ENCODE data around the gene DNHD1.

The DNHD1 gene

GRCh38 chr11:6458352-6459098, 38.6 kb upstream of the DNHD1 start:
- no peaks in the 10 kb centered on the region for H3K27me3 ChIP-seq (ENCODE audit: insufficient read depth, insufficient read length)
- no peak overlapping the region for H3K9ac ChIP-seq (ENCODE audit: insufficient read length, low read depth)
- no peak for TF ChIP-seq YY1 (IDR thresholded peaks at IDR 0.05; ENCODE audit: insufficient read depth, insufficient read length)
- no peak for TF ChIP-seq SUZ12 (IDR thresholded peaks at IDR 0.05; ENCODE audit: extremely low read depth, insufficient read depth, insufficient read length)
- no peak for TF ChIP-seq ZNF274 (IDR thresholded peaks at IDR 0.05; ENCODE audit: low read depth, low read length)
- H3K4me3 ChIP-seq (ENCODE audit: insufficient read length, low read depth), result no peak overlapping the region
- peaks cover 38% of the 10 kb centered on the region for H3K36me3 ChIP-seq (ENCODE audit: insufficient read depth, insufficient read length, low read length)
- H3K4me1 ChIP-seq (ENCODE audit: insufficient read depth, insufficient read length), result no peaks in the 10 kb centered on the region
- DNase-seq (ENCODE audit: low read depth, low spot score), result no peak
- no peaks in the 10 kb centered on the region for H3K9me3 ChIP-seq (ENCODE audit: insufficient read depth, low read length)

DNA sequence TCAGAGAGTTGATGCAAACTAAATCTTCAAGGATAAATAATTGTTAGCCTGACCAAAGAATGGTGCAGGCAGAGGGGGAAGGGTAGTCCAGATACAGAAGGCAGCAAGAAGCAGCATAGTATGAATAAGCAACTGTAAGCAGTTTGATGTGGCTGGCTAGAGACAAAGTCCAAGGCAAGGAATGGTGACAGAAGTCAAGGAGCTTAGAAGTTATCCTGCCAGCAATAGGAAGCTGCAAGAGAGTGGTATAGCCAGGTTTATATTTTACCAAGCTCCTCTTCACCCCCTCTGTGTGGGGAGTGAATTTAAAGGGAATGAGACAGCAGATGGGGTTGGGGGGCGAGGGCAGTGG, 38.0 kb upstream of the DNHD1 start:
- H3K9ac ChIP-seq (ENCODE audit: insufficient read length, low read depth), result no peak overlapping the region
- H3K36me3 ChIP-seq (ENCODE audit: insufficient read depth, insufficient read length, low read length), result peaks cover 41% of the 10 kb centered on the region
- H3K4me3 ChIP-seq (ENCODE audit: insufficient read length, low read depth), result no peak overlapping the region
- H3K27me3 ChIP-seq (ENCODE audit: insufficient read depth, insufficient read length), result no peaks in the 10 kb centered on the region
- no peaks in the 10 kb centered on the region for H3K9me3 ChIP-seq (ENCODE audit: insufficient read depth, low read length)
- H3K4me1 ChIP-seq (ENCODE audit: insufficient read depth, insufficient read length), result no peaks in the 10 kb centered on the region
- TF ChIP-seq YY1 (IDR thresholded peaks at IDR 0.05; ENCODE audit: insufficient read depth, insufficient read length) (no peak), ZNF274 (IDR thresholded peaks at IDR 0.05; ENCODE audit: low read depth, low read length) (no peak), SUZ12 (IDR thresholded peaks at IDR 0.05; ENCODE audit: extremely low read depth, insufficient read depth, insufficient read length) (no peak)
- DNase-seq (ENCODE audit: low read depth, low spot score), result no peak

DNA sequence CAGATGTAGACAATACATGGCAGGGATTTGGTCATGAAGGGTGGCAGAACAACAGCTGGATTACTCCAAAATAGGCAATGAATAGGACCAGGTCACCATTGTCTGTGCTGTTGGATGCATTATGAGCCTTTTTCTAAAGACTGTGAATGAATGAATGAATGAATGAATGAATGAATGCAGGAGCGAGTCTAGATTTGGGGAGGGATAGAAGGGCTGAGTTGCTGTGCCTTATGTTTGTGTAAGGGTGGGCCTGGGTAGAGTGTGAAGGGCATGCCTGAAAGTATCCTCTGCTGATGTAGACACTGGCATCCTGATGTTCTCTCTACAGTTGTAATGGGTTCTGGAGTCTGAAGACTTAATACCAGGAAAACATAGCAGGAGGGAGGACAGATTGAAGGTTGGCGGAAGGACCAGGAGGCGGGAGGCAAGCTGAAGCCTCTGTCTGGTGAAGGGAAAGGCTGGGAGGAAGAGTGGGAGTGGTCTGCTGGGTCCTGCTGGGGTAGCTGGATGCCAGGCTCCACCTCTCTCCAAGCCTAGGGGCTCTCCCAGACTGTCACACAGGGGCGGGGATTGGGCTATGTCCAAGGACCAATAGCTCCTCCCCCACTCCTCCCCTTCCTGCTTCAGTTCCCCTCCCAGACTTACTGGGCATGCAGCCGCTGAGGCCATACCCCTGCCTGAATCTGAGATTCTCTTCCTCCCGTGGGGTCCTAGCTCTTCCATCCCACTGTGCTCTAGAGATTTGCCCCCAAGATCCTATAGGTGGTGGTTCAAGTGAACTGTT, 28.2 kb upstream of the DNHD1 start:
- Histone ChIP-seq H3K9me3 (ENCODE audit: insufficient read depth, low read length) (no peaks in the 10 kb centered on the region), H3K36me3 (ENCODE audit: insufficient read depth, insufficient read length, low read length) (peaks cover 8% of the 10 kb centered on the region), H3K27me3 (ENCODE audit: insufficient read depth, insufficient read length) (peaks cover 11% of the 10 kb centered on the region), H3K4me3 (ENCODE audit: insufficient read length, low read depth) (no peak overlapping the region), H3K9ac (ENCODE audit: insufficient read length, low read depth) (no peak overlapping the region), H3K4me1 (ENCODE audit: insufficient read depth, insufficient read length) (peaks cover 5% of the 10 kb centered on the region)
- DNase-seq (ENCODE audit: low read depth, low spot score), result peak; percentile 89
- no peak for TF ChIP-seq YY1 (IDR thresholded peaks at IDR 0.05; ENCODE audit: insufficient read depth, insufficient read length)
- TF ChIP-seq ZNF274 (IDR thresholded peaks at IDR 0.05; ENCODE audit: low read depth, low read length), result no peak
- no peak for TF ChIP-seq SUZ12 (IDR thresholded peaks at IDR 0.05; ENCODE audit: extremely low read depth, insufficient read depth, insufficient read length)

DNA sequence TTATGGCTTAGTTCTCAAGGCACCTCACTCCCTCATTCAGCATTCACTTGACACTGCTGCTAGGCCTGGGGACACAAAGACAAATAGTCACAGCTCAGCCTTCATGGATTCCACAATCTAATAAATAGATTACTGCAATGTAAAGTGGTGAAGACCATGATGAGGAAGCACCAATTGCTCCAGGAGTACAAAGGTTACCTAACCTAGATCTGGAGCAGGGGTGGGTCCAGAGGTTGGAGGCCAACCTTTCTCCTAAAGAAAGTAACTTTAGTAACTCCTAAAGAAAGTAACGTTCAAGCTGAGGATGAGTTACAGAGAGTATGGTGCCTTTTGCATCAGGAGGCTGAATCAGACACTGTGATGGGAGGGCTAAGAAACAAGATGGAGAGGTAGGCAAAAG, 27.5 kb upstream of the DNHD1 start:
- no peak for TF ChIP-seq YY1 (IDR thresholded peaks at IDR 0.05; ENCODE audit: insufficient read depth, insufficient read length)
- Histone ChIP-seq H3K4me1 (ENCODE audit: insufficient read depth, insufficient read length) (peaks cover 5% of the 10 kb centered on the region), H3K9me3 (ENCODE audit: insufficient read depth, low read length) (no peaks in the 10 kb centered on the region), H3K9ac (ENCODE audit: insufficient read length, low read depth) (no peak overlapping the region), H3K27me3 (ENCODE audit: insufficient read depth, insufficient read length) (peaks cover 11% of the 10 kb centered on the region), H3K36me3 (ENCODE audit: insufficient read depth, insufficient read length, low read length) (peaks cover 4% of the 10 kb centered on the region), H3K4me3 (ENCODE audit: insufficient read length, low read depth) (no peak overlapping the region)
- DNase-seq (ENCODE audit: low read depth, low spot score), result no peak

DNA sequence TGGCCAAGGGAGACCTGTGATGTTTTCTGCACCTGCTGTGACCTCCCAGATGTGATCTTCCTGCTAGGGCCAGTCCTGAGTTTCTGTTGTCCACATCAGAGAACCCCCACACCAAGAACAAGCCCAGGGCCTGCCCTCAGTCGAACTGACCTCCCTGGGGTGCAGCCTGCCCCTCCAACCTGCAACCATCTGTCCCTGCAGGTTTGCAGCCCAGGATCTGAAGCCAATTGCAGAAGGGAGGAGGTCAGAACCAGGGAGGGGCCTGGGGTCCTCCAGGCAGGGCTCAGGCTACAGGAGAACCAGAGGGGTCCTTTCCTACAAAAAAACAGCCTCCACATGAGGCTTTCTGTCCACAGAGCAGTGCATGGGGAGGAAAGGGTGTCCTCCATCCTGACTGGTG, 24.1 kb upstream of the DNHD1 start:
- Histone ChIP-seq H3K36me3 (ENCODE audit: insufficient read depth, insufficient read length, low read length) (peaks cover 21% of the 10 kb centered on the region), H3K9me3 (ENCODE audit: insufficient read depth, low read length) (no peaks in the 10 kb centered on the region), H3K4me3 (ENCODE audit: insufficient read length, low read depth) (peak overlapping the region; percentile 9), H3K27me3 (ENCODE audit: insufficient read depth, insufficient read length) (peaks cover 11% of the 10 kb centered on the region), H3K4me1 (ENCODE audit: insufficient read depth, insufficient read length) (peaks cover 5% of the 10 kb centered on the region), H3K9ac (ENCODE audit: insufficient read length, low read depth) (peak overlapping the region; percentile 58)
- no peak for DNase-seq (ENCODE audit: low read depth, low spot score)
- no peak for TF ChIP-seq ZNF274 (IDR thresholded peaks at IDR 0.05; ENCODE audit: low read depth, low read length)
- TF ChIP-seq YY1 (IDR thresholded peaks at IDR 0.05; ENCODE audit: insufficient read depth, insufficient read length), result no peak
- TF ChIP-seq SUZ12 (IDR thresholded peaks at IDR 0.05; ENCODE audit: extremely low read depth, insufficient read depth, insufficient read length), result no peak

GRCh38 chr11:6473451-6474412, 23.3 kb upstream of the DNHD1 start, which contains the start of gene TRIM3:
Gene TRIM3, minus strand, starts transcription at chr11:6473941. Its CDS starts 8,246 bp downstream, at chr11:6465695.
- DNase-seq (ENCODE audit: low read depth, low spot score), result peak; percentile 72
- peaks cover 29% of the 10 kb centered on the region for H3K36me3 ChIP-seq (ENCODE audit: insufficient read depth, insufficient read length, low read length)
- TF ChIP-seq SUZ12 (IDR thresholded peaks at IDR 0.05; ENCODE audit: extremely low read depth, insufficient read depth, insufficient read length) (no peak), YY1 (IDR thresholded peaks at IDR 0.05; ENCODE audit: insufficient read depth, insufficient read length) (no peak), ZNF274 (IDR thresholded peaks at IDR 0.05; ENCODE audit: low read depth, low read length) (no peak)
- no peaks in the 10 kb centered on the region for H3K9me3 ChIP-seq (ENCODE audit: insufficient read depth, low read length)
- peaks cover 11% of the 10 kb centered on the region for H3K27me3 ChIP-seq (ENCODE audit: insufficient read depth, insufficient read length)
- H3K9ac ChIP-seq (ENCODE audit: insufficient read length, low read depth), result peak within 1 kb of the TSS; percentile 85
- peak within 1 kb of the TSS; percentile 72 for H3K4me3 ChIP-seq (ENCODE audit: insufficient read length, low read depth)
- H3K4me1 ChIP-seq (ENCODE audit: insufficient read depth, insufficient read length), result peaks cover 5% of the 10 kb centered on the region

All from NT2/D1 (cell line).